HG03460 (cell line): ENCODE measurements around the gene ACLY.
"Not testable (repeated sequence)": the region's sequence is repeated elsewhere in the genome, so short reads cannot be mapped to it uniquely, and the experiment has no call there.

ENCODE experiments used
- ATAC-seq: cut with Tn5 transposase; IDR thresholded peaks from one replicate; pipeline ENCODE4 v1.9.1; 2021; ENCODE audit not compliant: unreplicated experiment

Gene ACLY

GRCh38 chr17:41836550-41837196 is 82.1 kb downstream of the ACLY start:
- ATAC-seq = no peak

GRCh38 chr17:41835800-41836549 is 82.8 kb downstream of the ACLY start, which contains the start of gene NT5C3B:
TSS of gene NT5C3B (minus strand) at chr17:41836232. CDS start at chr17:41836193, 39 bp downstream.
- peak; percentile 54 for ATAC-seq

- ATAC-seq = peak; percentile 43
These were observed 83.4 kb downstream of the ACLY start for GRCh38 chr17:41835214-41835799.

GRCh38 chr17:41829961-41830360 is 88.8 kb downstream of the ACLY start:
- not testable (repeated sequence) for ATAC-seq

- ATAC-seq = no peak
These were observed 93.4 kb downstream of the ACLY start for GRCh38 chr17:41825175-41825845.

- no peak for ATAC-seq
These were observed 94.7 kb downstream of the ACLY start for GRCh38 chr17:41824086-41824485.

GRCh38 chr17:41823580-41823979 is 95.2 kb downstream of the ACLY start:
- ATAC-seq = no peak

GRCh38 chr17:41823141-41823524 is 95.6 kb downstream of the ACLY start:
- no peak for ATAC-seq

- ATAC-seq = no peak
These were observed 96.3 kb downstream of the ACLY start for GRCh38 chr17:41822216-41823140.

GRCh38 chr17:41821776-41822175 is 97.0 kb downstream of the ACLY start:
- ATAC-seq = no peak

GRCh38 chr17:41818024-41818423 is 100.7 kb downstream of the ACLY start:
- no peak for ATAC-seq
